GM12878 (cell line): ENCODE measurements around the gene SP110.

Experiments
- CTCF ChIP-seq, 3 experiments: IDR thresholded peaks in 2 of 3; conservative IDR thresholded peaks in 1 of 3; 2 replicates each; pipeline ENCODE4 v1.5.1; 2011; ENCODE audit warnings: low read depth in 3 of 3, low read length in 3 of 3, mild to moderate bottlenecking in 3 of 3, control low read depth in 2 of 3, moderate library complexity in 2 of 3, inconsistent platforms in 1 of 3, mixed read lengths in 1 of 3; ENCODE audit not compliant: control insufficient read depth in 2 of 3, insufficient read depth in 1 of 3; ENCODE audit errors: extremely low read depth in 1 of 3
- USF2 ChIP-seq: IDR thresholded peaks from 2 replicates; pipeline ENCODE4 v1.6.1; 2011; ENCODE audit warnings: low read depth, low read length, improper control_type of control experiment, borderline replicate concordance

DNA sequence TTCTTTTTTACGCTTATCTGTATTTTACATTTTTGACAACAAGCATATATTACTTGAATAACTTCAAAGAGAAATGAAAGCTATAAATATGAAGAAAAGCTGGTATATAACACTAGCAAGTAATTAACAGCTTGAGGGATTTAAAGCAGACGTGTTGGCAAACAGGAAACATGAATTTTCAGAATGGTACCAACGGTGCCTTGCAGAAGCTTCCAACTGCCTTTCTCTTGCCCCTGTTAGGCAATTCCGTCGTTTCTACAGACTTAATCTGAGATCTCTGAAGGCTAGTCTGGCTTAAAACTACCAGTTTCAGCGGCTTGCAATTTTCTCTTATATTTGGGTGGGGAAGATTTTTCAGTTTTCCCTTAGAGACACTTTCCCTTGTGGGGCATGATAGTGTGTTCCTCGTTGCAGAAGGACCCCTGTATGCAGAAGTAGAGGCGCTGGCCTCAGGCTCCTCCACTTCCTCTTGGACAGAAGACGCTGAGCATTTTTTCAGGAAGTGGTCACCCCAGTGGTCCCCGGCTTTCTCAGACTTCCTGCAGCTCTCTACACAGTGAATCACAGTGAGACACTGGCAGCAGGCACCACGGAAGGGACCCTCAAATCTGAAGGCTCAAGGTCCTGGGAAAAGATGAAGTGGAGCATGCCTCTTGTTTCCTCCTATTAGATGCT is 94.9 kb downstream of the SP110 start:
- no peak for TF ChIP-seq CTCF (IDR thresholded peaks at IDR 0.05 in 2 of 3, conservative IDR thresholded peaks at IDR 0.05 in 1 of 3; ENCODE audit: control insufficient read depth in 2 of 3, extremely low read depth in 1 of 3, insufficient read depth in 1 of 3, low read depth in 3 of 3, low read length in 3 of 3)
- no peak for TF ChIP-seq USF2
